NCI-H345 treated with DMSO at 0.1 percent for 48 hours (cell line): ENCODE data around the gene SPRYD3.
"Not testable (repeated sequence)": the region's sequence is repeated elsewhere in the genome, so short reads cannot be mapped to it uniquely, and the experiment has no call there.

Experiments
- DNase-seq: peaks from one replicate; lab custom pipeline; 2025; ENCODE audit not compliant: unreplicated experiment; lab: John Stamatoyannopoulos, UW

SPRYD3 gene

GRCh38 chr12:53027014-53027413 lies 52.2 kb downstream of the SPRYD3 start:
- not testable (repeated sequence) for DNase-seq

- no peak for DNase-seq
Observed at GRCh38 chr12:53025250-53025649, 53.9 kb downstream of the SPRYD3 start.

- DNase-seq: no peak
Observed at GRCh38 chr12:53014709-53015108, 64.5 kb downstream of the SPRYD3 start.
